Measurements from ENCODE around the gene LPO.

Gene LPO

GRCh38 chr17:58309918-58310259 is 71.5 kb downstream of the LPO start:
- ChIA-PET CTCF (interaction anchor here (3.0 kb wide), 1 partner anchor 8 kb away, joined by 20 read pairs; no protein-coding TSS in a partner anchor), POLR2A (no interaction called here)
- no peak for DNase-seq (ENCODE audit: low read depth, low spot score)
- no peak overlapping the region for H3K4me3 ChIP-seq (ENCODE audit: low read depth, low read length)
- TF ChIP-seq, protein P1, sequence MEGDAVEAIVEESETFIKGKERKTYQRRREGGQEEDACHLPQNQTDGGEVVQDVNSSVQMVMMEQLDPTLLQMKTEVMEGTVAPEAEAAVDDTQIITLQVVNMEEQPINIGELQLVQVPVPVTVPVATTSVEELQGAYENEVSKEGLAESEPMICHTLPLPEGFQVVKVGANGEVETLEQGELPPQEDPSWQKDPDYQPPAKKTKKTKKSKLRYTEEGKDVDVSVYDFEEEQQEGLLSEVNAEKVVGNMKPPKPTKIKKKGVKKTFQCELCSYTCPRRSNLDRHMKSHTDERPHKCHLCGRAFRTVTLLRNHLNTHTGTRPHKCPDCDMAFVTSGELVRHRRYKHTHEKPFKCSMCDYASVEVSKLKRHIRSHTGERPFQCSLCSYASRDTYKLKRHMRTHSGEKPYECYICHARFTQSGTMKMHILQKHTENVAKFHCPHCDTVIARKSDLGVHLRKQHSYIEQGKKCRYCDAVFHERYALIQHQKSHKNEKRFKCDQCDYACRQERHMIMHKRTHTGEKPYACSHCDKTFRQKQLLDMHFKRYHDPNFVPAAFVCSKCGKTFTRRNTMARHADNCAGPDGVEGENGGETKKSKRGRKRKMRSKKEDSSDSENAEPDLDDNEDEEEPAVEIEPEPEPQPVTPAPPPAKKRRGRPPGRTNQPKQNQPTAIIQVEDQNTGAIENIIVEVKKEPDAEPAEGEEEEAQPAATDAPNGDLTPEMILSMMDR (IDR thresholded peaks at IDR 0.05; ENCODE audit: insufficient read depth, low read length, missing control alignments), result no peak

- CTCF ChIA-PET, result interaction anchor here (0.9 kb wide), 1 partner anchor 107 kb away, joined by 3 read pairs; no protein-coding TSS in a partner anchor
- POLR2A ChIA-PET, result no interaction called here
- H3K4me3 ChIP-seq (ENCODE audit: low read depth, low read length), result no peak overlapping the region
- TF ChIP-seq, protein P1 (IDR thresholded peaks at IDR 0.05; ENCODE audit: insufficient read depth, low read length, missing control alignments), result no peak
- no peak for DNase-seq (ENCODE audit: low read depth, low spot score)
These were observed 72.4 kb downstream of the LPO start for GRCh38 chr17:58310511-58311428.

DNA sequence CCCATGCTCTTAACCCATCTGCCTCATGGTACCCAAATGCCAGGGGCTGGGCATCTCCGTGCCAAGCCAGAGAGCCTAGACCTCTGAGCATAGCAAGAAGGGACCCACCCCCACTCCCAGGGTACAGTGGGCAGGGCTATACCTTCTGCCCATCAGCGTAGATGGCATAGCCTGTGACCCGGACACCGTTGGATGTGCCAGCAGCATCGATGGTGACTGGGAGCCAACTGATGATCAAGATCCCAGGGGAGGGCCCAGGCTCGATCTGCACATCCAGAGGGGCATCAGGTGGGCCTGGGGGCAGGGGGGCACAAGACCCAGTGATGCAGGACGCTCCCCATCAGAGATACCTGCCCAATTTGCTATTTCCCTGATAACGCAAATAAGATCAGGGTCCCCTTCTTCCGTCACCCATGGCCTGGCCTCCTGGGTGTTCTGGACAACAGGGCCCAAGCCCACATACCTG is 73.1 kb downstream of the LPO start:
- TF ChIP-seq, protein P1 (IDR thresholded peaks at IDR 0.05; ENCODE audit: insufficient read depth, low read length, missing control alignments), result no peak
- POLR2A ChIA-PET, result no interaction called here
- no peak for DNase-seq (ENCODE audit: low read depth, low spot score)
- CTCF ChIA-PET, result interaction anchor here (0.9 to 2.1 kb wide), 3 partner anchors 7 to 136 kb away, joined by 3 to 11 read pairs (median 6); no protein-coding TSS in a partner anchor
- no peak overlapping the region for H3K4me3 ChIP-seq (ENCODE audit: low read depth, low read length)

GRCh38 chr17:58312021-58312630 is 73.7 kb downstream of the LPO start:
- DNase-seq (ENCODE audit: low read depth, low spot score), result no peak
- TF ChIP-seq, protein P1 (IDR thresholded peaks at IDR 0.05; ENCODE audit: insufficient read depth, low read length, missing control alignments), result no peak
- CTCF ChIA-PET, result interaction anchor here (1.4 to 7.8 kb wide), 3 partner anchors 8 to 135 kb away, joined by 6 to 131 read pairs (median 11); partner anchors contain the start of gene RNF43
- H3K4me3 ChIP-seq (ENCODE audit: low read depth, low read length), result no peak overlapping the region
- POLR2A ChIA-PET, result no interaction called here

DNA sequence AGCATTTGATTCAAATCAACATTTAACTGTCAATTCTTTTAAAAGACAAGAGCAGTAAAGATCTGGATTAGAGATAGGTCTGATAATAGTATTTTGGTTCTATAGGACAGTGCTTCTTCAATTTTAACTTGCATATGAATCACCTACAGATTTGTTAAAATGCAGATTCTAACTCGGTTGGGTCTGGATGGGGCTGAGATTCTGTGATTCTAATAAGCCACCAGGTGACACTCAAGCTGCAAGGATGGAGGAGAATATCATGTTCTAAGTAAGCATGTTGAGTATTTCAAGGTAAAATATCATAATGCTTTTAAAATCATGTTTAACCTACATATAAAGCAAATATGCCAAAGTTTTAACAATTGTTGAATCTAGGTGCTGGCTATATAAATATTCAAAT is 74.4 kb downstream of the LPO start:
- POLR2A ChIA-PET, result no interaction called here
- TF ChIP-seq, protein P1 (IDR thresholded peaks at IDR 0.05; ENCODE audit: insufficient read depth, low read length, missing control alignments), result no peak
- no peak overlapping the region for H3K4me3 ChIP-seq (ENCODE audit: low read depth, low read length)
- CTCF ChIA-PET, result interaction anchor here (1.1 to 7.8 kb wide), 4 partner anchors 9 to 135 kb away, joined by 3 to 131 read pairs (median 8); partner anchors contain the start of gene RNF43
- DNase-seq (ENCODE audit: low read depth, low spot score), result no peak

All from AG04449 (cell line).